Esophagus mucosa (tissue), 1 donor: ENCODE data around the gene LAPTM5. TPM values are rescaled to one million over a fixed set of nuclear protein-coding genes. Genes with fewer than 3 reads are reported as not detected.

ENCODE experiments used
- ATAC-seq: fragments of 200-7000 bp; cut with Tn5 transposase; one replicate; pipeline ENCODE4 v1.9.1; 2020
- total RNA-seq: library from RNA; stranded (reverse); gene quantifications from one replicate; pipeline ENCODE4 v1.2.4, GENCODE V29; 2023
- donor health status: DM: yes; HTN: yes; CAD: no.

LAPTM5 gene
- total RNA-seq, 1 donor from 2014 or later: 9.1 TPM

DNA sequence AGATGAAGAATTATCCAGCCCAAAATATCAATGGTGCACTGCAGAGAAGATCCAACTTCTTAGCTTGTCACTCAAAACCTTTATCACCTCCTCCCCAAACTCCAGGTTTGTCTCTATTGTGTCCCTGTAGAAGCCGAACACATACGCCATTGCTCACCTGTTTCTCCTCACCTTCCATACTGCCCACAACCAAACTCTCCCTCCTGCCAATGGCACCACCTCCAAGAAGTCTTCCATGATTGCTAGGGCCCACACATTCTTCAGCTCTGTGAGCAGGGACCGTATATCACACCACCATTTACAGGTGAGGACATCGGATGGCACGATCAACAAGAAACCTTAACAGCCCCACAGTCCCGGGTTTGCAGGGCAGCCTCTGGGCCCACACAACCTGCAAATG is 2.2 kb downstream of the LAPTM5 start:
- ATAC-seq: no peak

DNA sequence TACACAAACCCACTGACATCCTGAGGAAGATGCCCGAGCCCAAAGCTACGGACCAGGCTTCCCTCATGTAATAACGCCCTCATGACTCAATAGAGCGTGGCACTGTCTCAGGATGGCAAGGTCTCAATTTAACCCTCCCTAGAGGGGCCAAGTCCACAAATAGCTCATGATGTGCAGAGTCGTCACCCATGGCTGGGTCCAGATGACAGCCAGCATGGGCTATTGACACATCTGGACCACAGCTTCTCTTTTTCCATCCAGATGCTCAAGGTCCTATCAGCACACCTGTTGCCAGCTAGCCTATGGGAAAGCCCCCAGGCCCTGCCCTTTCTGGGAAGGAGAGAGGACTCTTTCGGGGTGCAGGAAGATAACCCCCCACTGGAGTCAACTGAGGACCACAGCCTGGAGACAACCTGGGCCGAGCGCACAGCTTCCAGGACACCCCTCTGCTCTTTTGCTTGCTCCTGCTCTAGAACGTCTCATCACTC is 2.8 kb downstream of the LAPTM5 start:
- peak; percentile 56 for ATAC-seq

DNA sequence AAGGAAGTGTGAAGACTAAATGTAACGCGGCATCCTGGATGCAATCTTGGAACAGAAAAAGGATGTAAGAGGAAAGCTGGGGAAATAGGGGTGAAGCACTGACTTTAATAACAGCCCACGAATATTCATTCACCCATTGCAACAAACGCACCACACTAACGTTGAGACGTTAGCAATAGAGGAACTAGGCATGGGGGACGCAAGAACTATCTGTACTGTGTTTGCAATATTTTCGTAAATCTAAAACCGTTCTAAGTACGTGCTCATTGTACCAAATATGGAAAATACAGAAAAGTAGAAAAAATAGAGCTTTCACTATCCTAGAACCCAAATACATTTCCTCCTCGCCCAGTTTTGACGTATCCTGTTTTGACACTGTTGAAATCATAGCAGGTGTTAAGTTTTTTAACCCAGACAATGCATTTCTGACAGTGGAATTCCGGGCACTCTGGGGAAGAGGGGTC is 3.9 kb downstream of the LAPTM5 start:
- no peak for ATAC-seq

DNA sequence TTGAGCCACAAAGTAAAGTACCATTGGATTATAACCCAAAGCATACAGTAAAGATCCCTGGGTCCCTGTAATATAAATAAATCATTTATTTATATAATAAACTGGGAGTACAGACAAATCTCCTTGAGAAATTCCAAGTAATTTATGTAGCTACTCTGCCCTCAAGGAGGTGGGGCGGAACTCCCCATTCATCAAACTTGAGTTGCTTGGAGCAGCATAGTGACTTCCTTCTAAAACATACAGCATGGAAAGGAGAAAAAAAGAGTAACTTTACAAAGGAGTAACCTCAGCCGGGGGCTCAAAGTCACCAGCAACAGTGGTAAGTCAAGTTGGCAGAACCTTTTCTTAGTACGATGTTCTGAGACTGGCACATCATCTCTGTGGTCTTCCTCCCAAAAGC is 4.5 kb downstream of the LAPTM5 start:
- no peak for ATAC-seq

DNA sequence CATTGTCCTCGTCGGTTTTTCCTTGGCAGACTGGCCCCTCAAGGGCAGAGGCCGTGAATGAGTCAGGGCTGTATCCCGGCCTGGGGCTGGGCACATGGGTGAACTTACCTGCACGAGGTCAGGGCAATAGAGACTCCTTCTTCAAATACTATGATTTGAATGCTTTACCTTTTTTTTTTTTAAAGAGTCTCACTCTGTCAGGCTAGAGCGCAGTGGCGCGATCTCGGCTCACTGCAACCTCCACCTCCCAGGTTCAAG is 5.0 kb downstream of the LAPTM5 start:
- ATAC-seq: no peak

DNA sequence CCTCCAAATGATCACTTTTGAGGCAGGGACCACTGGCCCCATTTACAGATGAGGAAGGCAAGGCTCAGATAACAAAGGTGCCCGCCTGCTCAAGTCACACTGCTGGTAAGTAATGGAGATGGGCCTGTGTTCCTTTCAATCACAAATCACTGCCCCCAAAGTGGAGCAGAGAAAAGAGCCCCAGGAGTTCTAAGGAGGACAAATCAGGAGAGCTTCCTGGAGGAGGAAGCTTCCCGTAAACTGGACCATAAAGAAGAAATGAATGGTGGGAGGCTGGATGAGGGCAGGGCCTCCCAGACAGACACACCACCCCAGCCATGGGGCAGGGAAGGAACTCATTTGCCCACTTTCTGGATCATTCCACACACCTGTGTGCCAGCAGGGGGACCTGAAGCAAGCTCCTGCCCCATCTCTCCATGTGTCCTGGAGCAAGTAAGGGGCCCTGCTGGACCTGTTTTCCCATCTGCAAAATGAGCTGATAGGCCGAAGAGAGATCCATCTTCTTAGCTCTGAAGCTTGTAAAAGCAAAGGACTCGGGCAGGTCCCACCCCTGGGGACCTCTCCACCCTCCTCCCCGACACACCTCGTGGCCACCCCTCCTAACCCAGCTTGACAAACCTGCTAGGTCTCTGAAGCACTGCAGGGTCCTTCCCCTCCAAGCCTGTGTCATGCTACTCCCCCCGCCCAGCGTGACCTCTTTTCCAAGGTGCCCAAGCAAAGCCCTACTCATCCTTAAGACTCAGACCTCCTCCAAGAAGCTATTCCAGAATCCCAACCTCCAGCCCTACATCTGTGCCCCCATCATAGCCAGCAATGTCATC is 5.5 kb downstream of the LAPTM5 start:
- no peak for ATAC-seq

DNA sequence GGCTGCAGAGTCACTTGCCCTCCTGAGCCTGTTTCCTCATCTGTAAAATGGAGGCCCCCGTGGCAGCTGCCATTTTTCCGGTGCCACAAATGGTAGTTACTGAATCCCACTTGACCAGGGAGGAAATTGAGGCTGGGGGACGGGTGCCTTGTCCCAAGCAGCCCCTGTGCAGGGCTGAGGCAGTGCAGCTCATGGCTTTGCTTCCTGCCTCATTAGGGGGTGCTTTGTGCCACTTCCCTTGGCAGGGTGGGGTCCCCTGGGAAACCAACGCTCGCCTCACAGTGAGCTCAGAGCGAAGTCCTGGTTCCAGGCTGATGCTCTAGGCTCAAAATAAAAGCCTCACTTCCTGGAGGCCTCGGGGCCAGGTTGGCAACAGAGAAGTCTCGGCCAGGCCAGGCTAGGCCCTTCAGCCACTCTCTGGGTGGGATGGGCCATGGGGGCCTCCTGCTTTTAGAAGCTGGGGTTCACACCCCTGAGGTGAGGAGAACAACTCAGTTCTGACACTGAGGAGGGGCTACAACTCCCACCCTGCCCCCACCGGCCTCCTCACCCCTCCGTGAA is 6.8 kb downstream of the LAPTM5 start:
- peak; percentile 40 for ATAC-seq

DNA sequence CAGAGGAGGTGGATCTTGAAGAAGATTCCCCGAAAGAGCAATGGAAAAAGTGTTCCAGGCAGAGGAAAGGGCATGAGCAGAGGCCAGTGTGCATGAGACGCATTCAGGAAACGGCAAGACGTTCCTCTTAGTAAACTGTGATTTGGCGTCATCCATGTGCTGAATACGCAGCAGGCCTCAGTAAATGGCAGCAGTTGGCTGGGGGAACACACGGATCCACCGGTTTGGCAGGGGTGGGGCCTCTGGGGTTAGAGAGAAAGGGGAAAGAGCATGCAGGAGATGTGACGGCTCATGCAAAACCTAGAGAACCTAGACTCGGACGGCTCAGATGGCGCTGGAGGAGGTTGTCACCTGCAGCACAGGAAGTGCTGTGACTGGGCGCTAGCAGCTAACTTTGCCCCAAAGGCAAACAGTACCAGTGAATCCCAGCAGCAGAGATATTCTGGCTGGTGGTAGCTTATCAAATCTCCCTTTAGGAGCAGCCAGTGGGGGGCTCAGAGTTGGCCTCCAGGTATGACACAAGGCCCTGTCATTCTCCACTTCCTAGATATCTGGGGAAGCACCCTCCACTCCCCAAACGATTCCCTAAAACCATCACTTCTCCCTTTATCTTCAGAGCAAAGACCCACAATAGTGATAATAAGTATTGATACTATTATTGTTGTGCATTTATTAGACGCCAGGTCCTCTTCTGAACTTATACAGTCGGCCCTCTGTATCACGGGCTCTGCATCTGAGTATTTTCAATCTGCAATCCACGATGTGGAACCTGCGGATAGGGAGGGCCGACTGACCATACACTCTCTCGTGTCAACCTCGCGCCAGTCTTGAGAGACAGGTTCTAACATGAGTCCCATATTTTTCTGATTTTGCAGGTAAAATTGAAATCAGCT is 7.6 kb downstream of the LAPTM5 start:
- ATAC-seq: peak; percentile 10

DNA sequence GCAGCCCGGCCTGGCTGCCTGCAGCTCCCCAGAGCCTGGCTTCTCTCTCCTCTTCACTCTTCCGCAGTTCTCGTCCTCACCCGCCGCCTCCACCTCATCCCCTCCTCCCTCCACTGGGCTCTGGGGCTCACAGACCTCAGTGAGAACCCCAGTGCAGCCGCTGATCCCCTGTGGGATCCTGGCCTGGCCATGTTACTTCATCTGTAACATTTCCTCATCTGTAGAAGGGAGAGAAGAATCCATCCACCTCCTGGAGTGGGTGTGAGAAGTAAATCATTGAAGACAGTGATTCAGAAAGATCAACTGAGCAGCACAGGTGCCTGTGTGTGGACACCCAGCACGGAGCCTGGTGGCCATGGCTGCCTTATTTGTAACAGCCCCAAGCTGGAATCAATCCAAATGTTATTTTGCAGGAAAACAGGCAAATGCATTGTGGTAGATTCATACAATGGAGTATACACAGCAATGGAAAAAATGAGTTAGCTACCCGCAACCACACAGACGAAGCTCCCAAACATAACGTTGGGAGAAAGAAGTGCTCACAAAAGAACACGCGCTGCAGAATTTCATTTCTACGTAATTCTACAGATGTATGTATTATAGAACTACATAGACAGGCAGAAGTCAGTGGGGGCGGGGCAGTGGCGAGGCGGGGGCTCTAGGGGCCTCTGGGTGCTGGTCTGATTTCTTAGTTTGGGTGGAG is 8.7 kb downstream of the LAPTM5 start:
- ATAC-seq: no peak

DNA sequence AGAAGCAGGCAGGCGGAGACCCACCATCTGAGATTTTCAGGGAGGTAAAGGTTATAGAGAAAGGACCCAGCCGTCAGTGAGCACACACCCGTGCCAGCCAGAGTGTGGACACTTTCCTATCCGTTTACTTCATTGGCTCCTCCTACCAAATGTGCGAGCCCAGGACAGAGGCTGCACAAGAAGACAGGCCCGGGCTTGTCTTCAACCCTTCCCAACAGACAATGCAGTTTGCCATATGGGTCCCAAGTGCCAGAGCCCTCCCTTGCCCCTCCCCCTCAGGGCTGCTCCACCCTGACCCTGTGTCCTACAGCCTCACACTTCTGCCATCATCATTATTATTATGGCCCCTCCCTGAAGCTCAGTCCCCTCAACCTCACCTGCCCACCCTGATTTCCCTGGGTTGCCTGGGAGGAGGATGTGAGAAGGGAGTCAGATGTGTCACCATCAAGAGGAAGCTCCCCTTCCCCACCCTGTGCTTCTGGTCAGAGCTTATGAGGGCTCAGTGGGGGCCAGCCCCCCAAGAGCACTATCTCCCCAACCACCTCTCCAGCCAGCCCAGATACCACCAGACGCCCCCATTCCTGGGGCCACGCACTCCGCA is 9.4 kb downstream of the LAPTM5 start:
- peak; percentile 53 for ATAC-seq

DNA sequence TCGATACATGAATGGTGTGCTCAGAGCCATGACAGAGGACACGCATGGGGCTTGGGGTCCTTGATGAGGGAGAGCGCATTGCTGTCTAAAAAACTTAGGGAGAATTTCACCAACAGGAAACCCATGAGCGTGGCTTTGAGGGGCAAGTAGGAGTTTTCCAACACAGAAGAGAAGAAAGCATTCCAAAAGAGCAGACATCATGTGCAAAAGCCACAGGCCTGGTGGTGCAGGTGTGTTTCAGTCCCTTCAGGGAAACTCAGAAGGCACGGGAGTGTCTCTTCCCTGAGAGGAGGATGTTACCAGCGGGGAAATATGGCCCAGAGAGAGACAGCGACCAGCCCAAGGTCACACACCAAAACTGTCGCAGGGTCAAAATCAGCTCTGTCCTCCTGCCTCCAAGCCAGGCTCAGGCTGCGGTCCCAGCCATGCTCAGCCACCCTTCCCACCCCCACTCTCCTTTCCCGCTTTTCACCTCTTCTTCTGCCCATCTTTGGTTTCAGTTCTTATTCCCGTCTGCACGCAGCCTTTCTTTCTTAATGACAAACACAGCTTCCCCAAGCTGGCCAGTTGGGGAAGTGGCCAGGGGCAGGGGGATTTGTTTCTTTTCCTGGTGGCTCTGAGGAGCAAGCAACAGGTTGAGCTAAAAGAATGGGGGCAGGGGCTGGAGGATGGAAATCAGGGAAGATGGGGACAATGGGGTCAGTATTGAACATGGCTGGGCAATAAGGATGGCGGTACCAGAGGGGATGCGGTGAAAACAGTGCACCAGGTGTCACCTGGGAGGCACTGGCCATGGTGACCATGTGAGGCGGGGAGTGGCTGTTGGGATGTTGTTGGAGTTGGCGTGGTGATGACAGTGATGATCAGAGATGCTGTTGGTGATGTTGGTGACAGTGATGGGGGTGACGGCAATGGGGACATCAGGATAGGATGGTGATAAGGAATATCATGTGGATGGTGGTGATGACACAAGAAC is 10.3 kb downstream of the LAPTM5 start:
- no peak for ATAC-seq

DNA sequence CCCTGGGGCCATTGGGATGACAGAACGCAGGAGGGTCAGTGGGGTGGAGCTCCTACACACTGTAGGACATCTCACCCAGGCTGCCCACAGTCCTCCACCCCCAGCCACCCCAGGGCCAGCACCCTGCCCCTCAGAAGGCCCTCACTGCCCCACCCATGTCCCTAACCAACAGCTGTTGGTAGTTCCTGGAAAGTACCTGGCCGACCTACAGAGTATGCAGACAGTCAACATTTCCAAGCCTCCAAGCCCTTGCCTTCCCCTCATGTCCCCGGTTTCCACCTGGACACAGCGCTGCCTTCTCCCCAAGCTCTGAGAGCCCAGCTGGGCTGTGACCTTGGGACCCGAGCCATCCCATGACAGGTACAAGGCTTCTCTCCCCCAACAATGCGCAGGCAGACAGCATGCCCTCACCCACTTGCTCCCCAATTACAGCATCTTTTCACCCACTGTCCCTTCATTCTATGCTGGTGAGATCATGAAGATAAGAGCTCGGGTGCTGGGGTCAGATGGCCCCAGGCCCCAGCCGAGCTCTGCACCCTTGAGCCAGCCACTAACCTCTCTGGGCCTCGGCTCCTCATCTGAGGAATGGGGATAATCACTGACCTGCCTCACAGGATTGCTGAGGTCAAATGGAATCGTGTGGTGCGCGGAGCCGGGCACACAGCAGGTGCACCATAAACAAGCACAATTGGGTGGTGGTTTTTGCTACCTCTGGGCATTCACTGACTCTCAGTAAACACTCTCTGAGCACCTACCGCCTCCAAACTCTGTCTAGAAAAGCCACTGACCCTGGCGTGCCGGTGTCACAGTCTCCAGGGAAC is 11.2 kb downstream of the LAPTM5 start:
- no peak for ATAC-seq

DNA sequence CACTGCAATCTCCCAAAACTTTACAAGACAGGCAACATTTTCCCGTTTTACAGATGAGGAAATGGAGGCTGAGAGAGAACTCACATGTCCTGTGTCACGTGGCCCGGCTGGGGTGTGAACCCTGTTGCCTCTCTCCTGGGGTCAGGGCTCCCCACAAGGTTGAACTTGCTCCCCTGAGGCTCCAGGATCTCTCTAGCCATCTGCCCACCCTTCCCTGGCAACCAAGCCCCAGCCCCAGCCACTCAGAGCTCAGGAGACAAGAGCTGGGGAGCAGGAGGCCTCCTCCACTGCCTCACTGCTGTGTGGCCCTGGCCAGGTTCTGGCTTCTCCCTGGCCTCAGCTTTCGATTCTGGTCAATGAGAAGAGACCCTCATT is 11.8 kb downstream of the LAPTM5 start:
- ATAC-seq: no peak

DNA sequence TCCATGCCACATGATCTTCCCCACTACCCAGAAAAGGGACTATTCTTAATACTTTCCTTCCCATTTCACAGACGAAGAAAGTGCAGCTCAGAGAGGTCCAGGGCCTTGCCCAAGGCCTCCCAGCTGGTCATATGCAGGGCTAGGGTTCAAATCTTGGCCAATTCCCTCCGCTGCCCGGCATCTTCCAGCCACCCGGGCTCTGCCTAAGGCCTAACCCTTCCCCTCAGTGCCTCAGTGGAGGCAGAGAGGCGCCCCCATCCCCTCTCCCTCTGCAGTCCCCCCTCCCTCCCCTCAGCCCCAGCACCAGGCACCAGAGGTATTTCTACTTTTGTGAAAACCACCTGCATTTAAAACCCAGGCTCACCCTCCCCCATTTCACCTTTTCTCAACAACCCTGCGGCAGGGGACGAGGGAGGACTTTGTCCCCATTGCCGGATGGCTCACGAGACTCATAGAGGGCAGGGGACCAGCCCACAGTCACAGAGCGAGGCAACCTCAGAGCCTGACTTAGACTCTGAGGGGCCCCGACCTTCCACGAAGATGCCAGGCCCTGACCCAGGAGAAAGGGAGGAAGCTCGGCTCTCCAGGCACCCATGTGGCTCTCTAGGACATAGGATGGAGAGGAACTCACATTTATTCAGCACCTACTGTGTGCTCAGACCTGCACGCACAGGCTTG is 12.3 kb downstream of the LAPTM5 start:
- ATAC-seq: no peak

DNA sequence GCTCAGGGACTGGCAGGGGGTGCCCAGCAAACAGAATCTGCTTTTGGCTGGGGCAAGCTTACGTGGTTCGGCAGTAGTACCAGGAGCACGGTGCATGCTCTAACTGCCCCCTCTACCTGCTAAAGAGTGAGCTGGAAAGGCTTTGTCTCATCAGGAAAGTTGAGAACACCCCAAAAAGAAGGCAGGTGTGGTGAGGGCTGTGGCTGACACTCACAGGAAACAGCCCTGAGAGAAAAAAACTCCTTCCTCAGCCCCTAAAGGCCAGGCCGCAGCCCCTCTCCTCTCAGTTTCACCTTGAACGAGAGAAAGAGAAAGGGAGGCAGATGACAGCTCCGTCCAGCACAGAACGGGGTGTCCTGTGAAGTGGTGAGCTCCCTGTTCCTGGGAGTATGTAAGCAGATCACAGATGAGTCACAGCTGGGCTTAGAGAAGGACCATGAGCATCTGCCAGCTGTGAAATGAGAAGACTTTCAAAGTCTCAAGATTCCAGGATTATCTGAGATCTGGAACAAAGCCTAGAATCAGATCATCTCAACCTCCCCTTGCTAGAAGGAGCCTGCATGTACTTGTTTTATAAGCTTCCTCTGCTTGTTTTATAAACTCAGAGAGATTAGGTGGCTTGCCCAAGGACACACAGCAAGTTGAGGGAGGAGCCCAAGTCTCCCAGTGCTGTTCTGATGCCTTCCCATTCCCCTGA is 13.4 kb downstream of the LAPTM5 start:
- ATAC-seq: peak; percentile 21

DNA sequence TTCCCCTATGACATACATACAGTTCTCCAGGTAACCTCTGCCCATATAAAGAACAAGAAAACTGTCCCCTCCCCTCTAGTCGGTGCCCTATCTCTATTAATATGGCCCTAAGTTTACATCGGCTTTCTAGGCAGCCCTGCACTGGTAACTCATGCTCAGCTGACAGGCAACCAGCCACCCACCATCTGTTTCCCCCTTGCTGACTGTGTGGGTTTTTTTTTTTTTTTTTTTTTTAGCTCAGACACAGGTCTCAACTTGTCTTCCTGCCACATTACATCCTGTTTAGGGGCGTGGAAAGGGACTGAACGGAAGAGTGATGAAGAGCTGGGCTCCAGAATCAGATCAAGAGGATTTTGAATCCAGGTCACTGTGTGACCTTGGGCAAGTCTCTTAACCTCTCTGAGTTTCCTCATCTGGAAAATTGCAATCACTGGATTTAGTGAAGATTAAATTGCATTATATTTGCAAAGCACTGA is 14.0 kb downstream of the LAPTM5 start:
- ATAC-seq: peak; percentile 42

DNA sequence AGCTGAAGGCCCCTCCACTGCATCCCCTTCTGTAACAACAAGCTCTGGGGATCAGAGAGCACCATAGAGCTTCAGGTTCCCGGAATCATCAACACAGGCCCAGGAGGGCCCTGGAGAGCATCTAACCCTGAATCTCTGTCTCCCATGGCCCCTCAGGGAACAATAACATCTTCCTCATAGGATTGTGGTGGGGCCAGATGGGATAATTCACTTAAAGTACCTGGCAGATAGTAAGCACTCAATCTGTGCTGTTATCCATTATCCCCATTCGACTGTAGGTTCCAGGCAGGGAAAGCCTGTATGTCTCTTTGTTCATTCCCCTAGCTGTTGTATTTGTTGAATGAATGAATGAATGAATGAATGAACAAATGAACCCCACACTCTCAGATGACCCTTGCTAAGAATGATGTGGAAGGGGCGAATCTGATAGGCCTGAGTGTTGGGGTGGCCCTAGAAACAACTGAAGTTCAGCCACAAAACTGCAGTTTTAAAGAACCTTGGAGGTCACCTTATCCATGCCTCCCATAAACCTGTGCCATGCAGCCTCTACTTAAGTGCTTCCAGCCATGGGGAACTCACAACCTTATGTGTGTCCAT is 14.5 kb downstream of the LAPTM5 start:
- no peak for ATAC-seq

DNA sequence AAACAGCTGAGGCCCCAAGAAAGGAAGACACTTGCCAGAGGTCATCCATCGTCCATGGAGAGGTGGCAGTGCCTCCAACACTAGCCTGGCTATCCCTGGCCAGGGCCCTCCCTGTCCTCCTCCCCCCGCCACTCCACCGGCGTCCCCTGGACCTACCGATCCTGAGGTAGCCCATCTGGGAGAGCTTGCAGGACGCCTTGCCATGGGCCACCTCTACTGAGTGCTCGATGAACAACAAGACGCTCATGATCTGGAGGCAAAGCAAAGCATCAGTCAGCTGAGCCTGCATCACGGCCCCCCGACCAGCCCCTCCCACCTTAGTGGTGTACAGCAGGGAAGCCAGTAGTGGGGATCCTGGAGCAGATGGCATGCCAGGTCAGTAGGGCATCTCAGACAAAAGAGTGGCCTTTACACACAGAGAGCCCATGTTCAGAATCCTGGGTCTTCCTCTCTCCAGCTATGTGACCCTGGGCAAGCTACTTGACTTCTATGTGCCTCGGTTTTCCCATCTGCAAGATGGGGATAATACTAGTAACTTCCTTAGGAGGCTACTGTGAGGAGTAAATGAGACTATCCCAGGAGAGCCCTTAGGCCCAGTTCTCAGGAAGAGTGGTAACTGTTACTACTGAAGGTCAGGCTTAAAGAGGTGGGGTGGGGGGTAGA is 15.1 kb downstream of the LAPTM5 start:
- no peak for ATAC-seq
